Stimulated activated CD4-positive, alpha-beta T cell treated with anti-CD3 and anti-CD28 coated beads, Interleukin-1b, Interleukin-23, amount 100 ng/mL, for 48 hours (primary cell): ENCODE results near the gene TEK.
"Not testable (repeated sequence)": the region's sequence is repeated elsewhere in the genome, so short reads cannot be mapped to it uniquely, and the experiment has no call there.

Source experiments
- DNase-seq: peaks from one replicate; pipeline ENCODE4 v3.0.0-alpha.2; 2020

TEK gene

GRCh38 chr9:27182421-27182820 is 73.4 kb downstream of the TEK start:
- DNase-seq, result no peak

- DNase-seq, result no peak
These were observed 74.1 kb downstream of the TEK start for GRCh38 chr9:27183131-27183530.

DNA sequence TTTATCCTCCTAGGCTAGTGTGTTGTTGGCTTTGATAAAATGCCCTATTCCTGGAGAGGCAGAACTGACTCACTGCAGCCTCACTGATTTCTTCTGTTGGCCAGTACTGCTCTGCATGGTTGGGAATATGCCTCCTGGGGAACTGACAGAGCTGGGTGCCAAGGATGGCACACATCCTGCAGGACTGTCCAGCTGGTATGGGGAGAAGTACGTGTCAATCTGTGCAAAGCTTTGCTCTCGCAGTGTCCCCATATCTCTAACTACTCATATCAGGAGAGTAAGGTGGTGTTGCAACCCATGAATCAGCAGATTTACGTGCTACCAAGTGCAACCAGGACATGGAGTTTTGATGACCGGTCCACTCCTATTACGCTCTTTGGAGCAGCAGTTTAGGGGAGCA is 74.7 kb downstream of the TEK start:
- no peak for DNase-seq

GRCh38 chr9:27184556-27185351 is 75.7 kb downstream of the TEK start:
- DNase-seq, result no peak

DNA sequence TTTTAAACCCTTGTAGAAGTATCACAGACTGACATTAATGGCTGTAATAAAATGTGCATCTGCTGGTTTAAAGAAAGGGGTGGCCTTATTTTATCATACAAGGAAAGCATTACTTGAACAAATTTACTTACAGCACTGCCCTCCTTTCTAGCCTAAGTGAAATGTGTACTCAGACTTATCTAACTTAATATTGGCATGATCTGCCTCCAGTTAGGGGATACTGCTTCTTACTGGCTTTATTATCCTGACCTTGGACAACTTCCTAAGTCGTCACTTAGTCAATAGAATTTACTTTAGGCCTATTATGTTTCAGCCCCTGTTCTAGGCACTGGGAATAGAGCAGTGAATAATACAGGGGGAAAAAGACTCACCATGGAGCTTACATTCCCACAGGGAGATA is 79.4 kb downstream of the TEK start:
- DNase-seq, result no peak

DNA sequence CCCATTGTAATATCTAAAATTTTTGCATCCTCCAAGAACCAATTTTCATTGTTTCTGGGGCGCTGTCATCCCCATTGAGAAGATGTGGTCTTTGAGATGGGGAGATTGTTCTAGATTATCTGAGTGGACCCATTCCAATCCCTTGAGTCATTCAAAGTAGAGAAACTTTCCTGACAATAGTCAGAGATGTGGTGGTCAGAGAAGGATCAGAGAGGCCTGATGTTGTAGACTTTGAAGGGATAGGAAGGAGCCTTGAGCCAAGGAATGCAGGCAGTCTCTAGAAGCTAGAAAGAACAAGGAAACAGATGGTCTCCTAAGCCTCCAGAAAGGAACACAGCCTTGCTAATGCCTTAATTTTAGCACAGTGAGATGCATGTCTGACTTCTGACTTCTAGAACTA is 80.4 kb downstream of the TEK start:
- no peak for DNase-seq

GRCh38 chr9:27192291-27192960 is 83.4 kb downstream of the TEK start:
- no peak for DNase-seq

DNA sequence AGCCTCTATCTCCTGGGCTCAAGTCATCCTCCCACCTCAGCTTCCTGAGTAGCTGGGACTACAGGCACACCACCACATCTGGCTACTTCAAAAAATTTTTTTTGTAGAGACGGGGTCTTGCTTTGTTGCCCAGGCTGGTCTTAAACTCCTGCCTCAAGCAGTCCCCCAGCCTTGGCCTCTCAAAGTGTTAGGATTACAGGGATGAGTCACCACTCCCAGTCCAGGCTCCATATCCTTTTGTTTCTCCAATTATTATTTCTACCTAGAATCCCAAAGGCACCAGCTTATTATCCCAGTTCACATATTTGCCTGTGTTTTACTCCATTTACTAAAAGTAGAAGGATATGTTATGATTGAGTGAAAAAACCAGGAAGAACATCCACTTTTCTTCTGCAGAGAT is 84.9 kb downstream of the TEK start:
- no peak for DNase-seq

DNA sequence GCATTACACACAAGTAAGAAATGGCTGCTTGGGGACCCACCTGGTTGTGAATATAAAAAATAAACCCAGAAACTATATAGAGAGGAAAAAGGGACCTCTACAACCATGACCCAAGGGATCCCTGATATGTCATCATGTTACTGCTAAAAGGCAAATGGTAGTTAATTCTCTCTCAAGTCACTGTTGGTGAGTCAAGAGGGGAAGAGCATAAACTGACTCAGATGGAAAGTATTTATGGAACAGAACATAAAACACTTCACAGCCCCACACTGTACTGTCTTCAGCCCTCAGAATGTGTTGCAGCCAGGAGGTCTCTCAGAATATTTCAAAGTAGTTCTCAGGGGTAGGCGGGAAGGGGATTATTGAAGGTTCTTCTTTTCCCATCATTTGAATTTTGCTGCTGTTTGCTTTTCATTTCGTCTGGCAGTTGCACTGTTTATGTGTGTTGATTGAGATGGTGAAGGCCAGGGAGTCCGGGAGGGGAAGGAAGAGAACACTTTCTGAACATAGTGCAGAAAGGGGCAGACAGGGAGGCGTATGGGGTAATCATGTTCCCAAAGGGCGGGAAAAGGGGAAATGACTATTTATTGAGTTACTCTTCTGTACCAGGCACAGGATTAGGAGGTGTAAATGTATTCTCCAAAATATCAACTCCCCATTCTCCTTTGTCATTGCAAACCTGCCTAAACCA is 85.5 kb downstream of the TEK start:
- no peak for DNase-seq

DNA sequence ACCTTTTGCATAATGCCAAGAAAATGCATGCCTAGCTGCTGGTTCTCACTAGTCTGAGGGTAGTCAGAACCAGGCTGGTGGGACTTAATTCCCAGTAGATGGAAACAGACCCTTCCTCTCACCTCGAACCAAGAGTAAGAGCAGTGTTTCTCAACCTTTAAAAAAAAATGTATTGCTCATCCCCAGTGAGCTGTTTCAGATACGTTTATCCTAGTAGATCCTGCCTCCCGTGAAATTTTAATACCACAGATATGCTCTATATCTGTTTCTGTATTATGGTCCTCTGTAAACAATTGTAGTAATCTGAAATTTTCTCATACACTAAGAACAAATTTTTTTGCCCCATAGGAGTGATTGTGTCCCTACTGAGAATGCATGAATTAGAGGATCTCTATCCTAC is 86.2 kb downstream of the TEK start:
- no peak for DNase-seq

DNA sequence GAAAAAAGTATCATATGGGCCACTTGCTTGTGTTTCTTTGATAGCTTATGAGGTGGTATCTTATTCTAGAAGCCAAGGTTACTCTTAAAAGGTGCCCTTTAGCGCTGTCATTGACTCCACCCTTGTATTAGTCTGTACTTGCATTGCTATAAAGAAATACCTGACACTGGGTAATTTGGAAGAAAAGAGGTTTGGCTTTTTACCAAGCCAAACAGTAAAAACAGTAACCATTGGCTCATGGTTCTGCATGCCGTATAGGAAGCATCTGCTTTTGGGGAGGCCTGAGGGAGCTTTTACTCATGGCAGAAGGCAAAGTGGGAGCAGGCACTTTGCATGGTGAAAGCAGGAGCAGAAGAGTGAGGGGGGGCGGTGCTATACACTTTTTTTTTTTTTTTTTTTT is 87.4 kb downstream of the TEK start:
- DNase-seq, result no peak

GRCh38 chr9:27198190-27198589 is 89.2 kb downstream of the TEK start:
- no peak for DNase-seq

GRCh38 chr9:27202056-27202455 is 93.0 kb downstream of the TEK start:
- no peak for DNase-seq

DNA sequence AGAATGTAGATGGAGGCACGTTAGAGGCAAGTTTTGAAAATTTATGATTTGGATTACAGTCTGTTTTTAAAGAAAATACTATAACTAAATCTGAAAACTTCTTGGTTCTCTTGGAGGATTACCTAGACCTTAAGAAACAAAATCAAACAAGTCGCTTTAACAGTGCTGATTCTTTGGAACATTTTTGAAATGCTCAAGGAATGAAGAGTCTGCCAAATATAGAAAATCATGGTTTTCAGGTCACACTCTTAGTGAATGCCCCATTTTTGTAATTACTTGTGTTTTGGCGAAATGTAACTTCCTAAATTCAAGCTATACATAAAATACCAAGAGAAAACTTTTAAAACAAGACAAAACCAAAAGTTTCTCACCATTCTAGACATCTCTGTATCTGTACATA is 94.8 kb downstream of the TEK start:
- DNase-seq, result no peak

DNA sequence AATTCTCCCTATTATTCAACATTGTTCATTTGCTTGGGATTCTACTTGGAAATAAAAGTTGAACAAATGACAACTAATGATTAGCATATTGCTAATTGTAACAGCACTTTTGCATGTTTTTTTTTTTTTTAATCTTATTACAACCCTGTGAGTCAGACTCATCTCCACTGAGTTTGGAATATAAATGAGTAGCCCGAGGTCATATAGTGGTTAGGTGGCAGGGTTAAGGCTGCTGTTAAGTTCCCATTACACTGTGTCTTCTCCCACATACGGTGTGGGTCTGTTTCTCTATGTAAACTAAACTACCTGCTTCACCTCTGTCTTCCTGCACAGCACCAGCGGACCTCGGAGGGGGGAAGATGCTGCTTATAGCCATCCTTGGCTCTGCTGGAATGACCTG is 95.6 kb downstream of the TEK start:
- no peak for DNase-seq

GRCh38 chr9:27205198-27205597 is 96.2 kb downstream of the TEK start:
- no peak for DNase-seq

GRCh38 chr9:27206041-27206440 is 97.0 kb downstream of the TEK start:
- no peak for DNase-seq

DNA sequence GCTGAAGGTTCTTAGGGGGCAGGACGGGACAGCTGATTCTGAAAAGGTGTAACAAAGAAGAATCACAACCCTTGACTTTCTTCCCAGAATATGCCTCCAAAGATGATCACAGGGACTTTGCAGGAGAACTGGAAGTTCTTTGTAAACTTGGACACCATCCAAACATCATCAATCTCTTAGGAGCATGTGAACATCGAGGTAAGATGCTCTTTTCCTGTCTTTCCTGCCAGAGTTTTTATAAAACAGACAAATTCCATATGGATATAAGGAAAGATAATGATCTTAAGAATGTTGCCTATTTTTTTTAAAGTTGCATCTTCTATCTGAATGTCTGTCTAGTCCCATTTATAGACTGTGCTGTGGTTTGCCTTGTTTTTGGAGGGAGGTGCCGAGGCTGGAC is 100.0 kb downstream of the TEK start:
- no peak for DNase-seq

DNA sequence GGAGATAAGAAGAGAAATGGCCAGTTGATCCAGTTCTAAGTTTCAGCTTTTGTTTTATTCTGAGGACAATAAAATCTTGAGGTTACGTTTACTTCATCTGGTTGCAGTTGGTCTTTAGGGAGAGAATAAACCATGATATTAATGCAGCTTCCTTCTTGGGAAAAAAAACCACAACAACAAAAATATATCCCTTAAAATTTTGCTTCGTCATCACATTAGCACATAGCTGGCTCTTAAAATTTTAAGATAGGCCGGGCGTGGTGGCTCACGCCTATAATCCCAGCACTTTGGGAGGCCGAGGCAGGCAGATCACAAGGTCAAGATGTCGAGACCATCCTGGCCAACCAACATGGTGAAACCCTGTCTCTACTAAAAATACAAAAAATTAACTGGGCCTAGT is 101.6 kb downstream of the TEK start:
- no peak for DNase-seq

- DNase-seq, result no peak
These were observed 103.2 kb downstream of the TEK start for GRCh38 chr9:27212191-27212590.

DNA sequence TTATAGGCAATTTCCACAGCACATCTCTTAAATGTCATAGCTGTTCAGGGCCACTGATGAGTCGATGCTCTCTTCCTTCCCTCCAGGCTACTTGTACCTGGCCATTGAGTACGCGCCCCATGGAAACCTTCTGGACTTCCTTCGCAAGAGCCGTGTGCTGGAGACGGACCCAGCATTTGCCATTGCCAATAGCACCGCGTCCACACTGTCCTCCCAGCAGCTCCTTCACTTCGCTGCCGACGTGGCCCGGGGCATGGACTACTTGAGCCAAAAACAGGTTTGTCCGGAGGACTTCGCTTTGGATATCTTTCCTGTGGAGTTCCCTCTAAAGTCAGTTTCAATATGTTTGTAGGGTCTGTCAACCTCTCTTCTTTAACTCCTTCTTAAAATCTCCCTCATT is 103.6 kb downstream of the TEK start:
- DNase-seq, result no peak

- no peak for DNase-seq
These were observed 118.2 kb downstream of the TEK start for GRCh38 chr9:27227192-27227591.

DNA sequence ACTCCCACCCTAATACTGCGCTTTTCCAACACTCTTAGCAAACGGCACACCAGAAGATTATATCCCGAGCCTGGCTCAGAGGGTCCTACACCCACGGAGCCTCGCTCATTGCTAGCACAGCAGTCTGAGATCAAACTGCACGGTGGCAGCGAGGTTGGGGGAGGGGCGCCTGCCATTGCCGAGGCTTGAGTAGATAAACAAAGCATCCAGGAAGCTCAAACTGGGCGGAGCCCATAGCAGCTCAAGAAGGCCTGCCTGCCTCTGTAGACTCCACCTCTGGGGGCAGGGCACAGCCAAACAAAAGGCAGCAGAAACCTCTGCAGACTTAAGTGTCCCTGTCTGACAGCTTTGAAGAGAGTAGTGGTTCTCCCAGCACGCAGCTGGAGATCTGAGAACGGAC is 130.6 kb downstream of the TEK start:
- DNase-seq, result not testable (repeated sequence)

DNA sequence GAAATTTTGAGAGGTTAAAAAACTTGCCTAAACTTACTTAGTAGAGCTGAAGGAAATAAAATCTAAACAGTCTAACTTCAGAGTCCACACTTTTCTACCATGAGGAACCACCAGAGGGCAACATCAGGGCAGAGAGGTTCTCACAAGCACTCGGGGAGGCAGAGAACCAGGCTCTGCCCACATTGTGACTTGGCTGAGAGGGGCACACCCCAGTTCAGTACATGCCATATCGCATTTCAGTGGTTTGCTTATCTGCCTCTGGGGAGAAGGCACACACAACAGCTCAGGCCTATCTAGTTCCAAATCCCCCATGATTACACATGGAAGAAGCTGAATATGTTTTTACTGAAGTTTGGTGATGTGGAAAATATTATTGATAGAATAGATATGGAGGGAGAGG is 138.7 kb downstream of the TEK start:
- DNase-seq, result no peak
